Measurements from ENCODE around the gene HACE1.
"Not testable (repeated sequence)": the region's sequence is repeated elsewhere in the genome, so short reads cannot be mapped to it uniquely, and the experiment has no call there.

The HACE1 gene

GRCh38 chr6:104859225-104860146 lies at the start of gene HACE1:
HACE1 (minus strand) TSS chr6:104859919; CDS start chr6:104859642, 277 bp downstream.
- DNase-seq (ENCODE audit: low read depth, low spot score), result peak; percentile 74

- no peak for DNase-seq (ENCODE audit: low read depth, low spot score)
Measured at GRCh38 chr6:104908888-104909525, 49.3 kb upstream of the HACE1 start.

- DNase-seq (ENCODE audit: low read depth, low spot score), result no peak
Measured at GRCh38 chr6:104908031-104908887, 48.5 kb upstream of the HACE1 start.

- not testable (repeated sequence) for DNase-seq (ENCODE audit: low read depth, low spot score)
Measured at GRCh38 chr6:104898893-104899292, 39.2 kb upstream of the HACE1 start.

GRCh38 chr6:104896914-104897313 lies 37.2 kb upstream of the HACE1 start:
- no peak for DNase-seq (ENCODE audit: low read depth, low spot score)

GRCh38 chr6:104888066-104888465 lies 28.3 kb upstream of the HACE1 start:
- DNase-seq (ENCODE audit: low read depth, low spot score), result no peak

- no peak for DNase-seq (ENCODE audit: low read depth, low spot score)
Measured at GRCh38 chr6:104887350-104887749, 27.6 kb upstream of the HACE1 start.

- no peak for DNase-seq (ENCODE audit: low read depth, low spot score)
Measured at GRCh38 chr6:104885518-104886043, 25.9 kb upstream of the HACE1 start.

- no peak for DNase-seq (ENCODE audit: low read depth, low spot score)
Measured at GRCh38 chr6:104884867-104885517, 25.3 kb upstream of the HACE1 start.

GRCh38 chr6:104881964-104882668 lies 22.4 kb upstream of the HACE1 start:
- no peak for DNase-seq (ENCODE audit: low read depth, low spot score)

- DNase-seq (ENCODE audit: low read depth, low spot score), result no peak
Measured at GRCh38 chr6:104862456-104862855, 2.7 kb upstream of the HACE1 start.

- no peak for DNase-seq (ENCODE audit: low read depth, low spot score)
Measured at GRCh38 chr6:104860221-104860620, 502 bp upstream of the HACE1 start.

GRCh38 chr6:104858642-104859041 lies 1.1 kb downstream of the HACE1 start:
- DNase-seq (ENCODE audit: low read depth, low spot score), result no peak

GRCh38 chr6:104855507-104855906 lies 4.2 kb downstream of the HACE1 start:
- DNase-seq (ENCODE audit: low read depth, low spot score), result no peak

GRCh38 chr6:104847721-104848120 lies 12.0 kb downstream of the HACE1 start:
- not testable (repeated sequence) for DNase-seq (ENCODE audit: low read depth, low spot score)

GRCh38 chr6:104843229-104843628 lies 16.5 kb downstream of the HACE1 start:
- no peak for DNase-seq (ENCODE audit: low read depth, low spot score)

GRCh38 chr6:104837158-104837557 lies 22.6 kb downstream of the HACE1 start:
- no peak for DNase-seq (ENCODE audit: low read depth, low spot score)

GRCh38 chr6:104836479-104837020 lies 23.2 kb downstream of the HACE1 start:
- not testable (repeated sequence) for DNase-seq (ENCODE audit: low read depth, low spot score)

GRCh38 chr6:104835782-104836181 lies 23.9 kb downstream of the HACE1 start:
- DNase-seq (ENCODE audit: low read depth, low spot score), result no peak

All from activated naive CD8-positive, alpha-beta T cell treated with anti-CD3 and anti-CD28 coated beads, Interleukin-2, amount 50 U/mL, for 16 hours (primary cell).